Measurements from ENCODE around the gene PYGM.

PYGM gene

DNA sequence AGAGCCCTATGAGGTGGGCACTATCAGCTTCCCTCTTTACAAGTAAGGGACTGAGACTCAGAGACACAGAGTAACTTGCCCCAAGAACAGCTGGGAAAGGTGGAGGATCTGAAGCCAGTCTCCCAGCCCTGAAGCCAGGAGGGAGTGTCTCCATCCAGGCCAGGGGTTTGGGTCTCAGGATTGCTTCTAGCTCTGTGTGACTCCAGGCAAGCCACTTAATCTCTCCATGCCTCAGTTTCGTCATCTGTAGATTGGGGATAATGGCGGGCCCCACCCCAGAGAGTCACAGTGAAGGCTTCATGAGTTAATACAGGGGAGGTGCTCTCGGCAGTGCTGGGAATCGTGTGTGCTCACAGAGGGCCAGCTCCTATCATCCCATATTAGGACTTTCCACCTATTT is 32.7 kb upstream of the PYGM start:
- no peaks in the 10 kb centered on the region for H3K36me3 ChIP-seq
- no peak for DNase-seq
- no peaks in the 10 kb centered on the region for H3K4me1 ChIP-seq
- no peak overlapping the region for H3K4me3 ChIP-seq (ENCODE audit: low read depth, low read length)
- no peaks in the 10 kb centered on the region for H3K27me3 ChIP-seq
- H3K9me3 ChIP-seq: no peaks in the 10 kb centered on the region
- TF ChIP-seq, protein P1, sequence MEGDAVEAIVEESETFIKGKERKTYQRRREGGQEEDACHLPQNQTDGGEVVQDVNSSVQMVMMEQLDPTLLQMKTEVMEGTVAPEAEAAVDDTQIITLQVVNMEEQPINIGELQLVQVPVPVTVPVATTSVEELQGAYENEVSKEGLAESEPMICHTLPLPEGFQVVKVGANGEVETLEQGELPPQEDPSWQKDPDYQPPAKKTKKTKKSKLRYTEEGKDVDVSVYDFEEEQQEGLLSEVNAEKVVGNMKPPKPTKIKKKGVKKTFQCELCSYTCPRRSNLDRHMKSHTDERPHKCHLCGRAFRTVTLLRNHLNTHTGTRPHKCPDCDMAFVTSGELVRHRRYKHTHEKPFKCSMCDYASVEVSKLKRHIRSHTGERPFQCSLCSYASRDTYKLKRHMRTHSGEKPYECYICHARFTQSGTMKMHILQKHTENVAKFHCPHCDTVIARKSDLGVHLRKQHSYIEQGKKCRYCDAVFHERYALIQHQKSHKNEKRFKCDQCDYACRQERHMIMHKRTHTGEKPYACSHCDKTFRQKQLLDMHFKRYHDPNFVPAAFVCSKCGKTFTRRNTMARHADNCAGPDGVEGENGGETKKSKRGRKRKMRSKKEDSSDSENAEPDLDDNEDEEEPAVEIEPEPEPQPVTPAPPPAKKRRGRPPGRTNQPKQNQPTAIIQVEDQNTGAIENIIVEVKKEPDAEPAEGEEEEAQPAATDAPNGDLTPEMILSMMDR (IDR thresholded peaks at IDR 0.05; ENCODE audit: low read depth, low read length): no peak

DNA sequence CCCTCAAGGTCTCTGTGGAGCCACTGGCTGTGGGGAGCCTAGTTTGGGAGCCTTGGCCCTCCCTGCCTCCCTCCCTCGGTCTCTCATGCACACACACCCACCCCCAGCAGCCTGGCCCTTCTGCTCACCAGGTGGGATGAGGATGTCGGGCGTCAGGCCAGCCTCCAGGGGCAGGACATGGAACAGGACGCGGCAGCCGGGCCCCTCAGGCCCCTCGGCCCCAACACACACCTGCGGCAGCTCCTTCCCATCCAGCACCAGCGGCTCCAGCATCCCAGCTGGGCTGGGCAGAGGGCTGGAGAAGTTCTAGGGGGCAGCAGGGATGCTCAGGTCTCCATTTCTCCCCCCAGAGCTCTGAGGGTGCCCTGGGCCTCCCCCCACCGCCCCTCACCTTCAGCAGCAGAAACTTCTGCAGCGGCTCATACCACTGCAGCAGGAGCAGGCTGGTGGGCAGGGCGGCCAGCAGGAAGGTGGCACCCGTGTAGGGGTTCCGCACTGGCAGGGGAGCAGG is 32.1 kb upstream of the PYGM start:
- no peak for DNase-seq
- Histone ChIP-seq H3K4me3 (ENCODE audit: low read depth, low read length) (no peak overlapping the region), H3K27me3 (no peaks in the 10 kb centered on the region), H3K9me3 (no peaks in the 10 kb centered on the region), H3K36me3 (no peaks in the 10 kb centered on the region), H3K4me1 (no peaks in the 10 kb centered on the region)
- TF ChIP-seq, protein P1 (IDR thresholded peaks at IDR 0.05; ENCODE audit: low read depth, low read length): no peak

DNA sequence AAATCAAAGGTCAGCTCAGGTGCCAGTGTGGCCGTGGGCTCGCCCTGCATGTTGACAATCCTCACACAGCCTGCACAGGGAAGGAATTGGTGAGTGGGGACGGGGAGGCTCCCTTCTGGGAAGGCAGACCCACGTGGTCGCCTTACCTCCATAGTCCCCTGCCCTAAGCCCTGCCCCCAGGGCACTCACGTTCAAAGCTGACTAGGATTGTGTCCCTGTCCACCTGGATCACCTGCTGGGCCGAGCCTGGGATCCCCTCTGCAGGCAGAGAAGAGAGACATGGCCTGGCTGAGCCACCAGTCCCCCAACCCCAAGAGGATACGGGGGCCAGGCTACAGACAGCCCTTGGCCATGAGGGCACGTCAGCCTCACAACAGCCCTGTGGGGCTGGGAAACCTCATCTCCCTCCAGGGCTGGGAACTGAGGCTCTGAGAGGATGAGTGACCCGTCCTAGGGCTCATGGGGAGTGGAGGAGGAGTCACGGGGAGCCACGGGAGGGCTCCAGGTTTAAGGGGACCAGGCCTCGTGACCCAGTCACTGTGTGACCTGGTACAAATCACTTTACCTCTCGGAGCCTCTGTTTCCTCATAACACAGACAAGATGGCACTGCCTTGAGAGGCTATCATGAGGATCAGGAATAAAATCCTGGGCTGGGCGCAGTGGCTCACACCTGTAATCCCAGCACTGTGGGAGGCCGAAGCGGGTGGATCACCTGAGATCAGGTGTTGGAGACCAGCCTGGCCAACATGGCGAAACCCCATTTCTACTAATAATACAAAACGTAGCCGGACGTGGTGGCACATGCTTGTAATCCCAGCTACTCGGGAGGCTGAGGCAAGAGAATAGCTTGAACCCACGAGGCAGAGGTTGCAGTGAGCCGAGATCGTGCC is 30.7 kb upstream of the PYGM start:
- DNase-seq: no peak
- no peaks in the 10 kb centered on the region for H3K9me3 ChIP-seq
- H3K36me3 ChIP-seq: no peaks in the 10 kb centered on the region
- no peak overlapping the region for H3K4me3 ChIP-seq (ENCODE audit: low read depth, low read length)
- no peaks in the 10 kb centered on the region for H3K27me3 ChIP-seq
- no peaks in the 10 kb centered on the region for H3K4me1 ChIP-seq
- TF ChIP-seq, protein P1 (IDR thresholded peaks at IDR 0.05; ENCODE audit: low read depth, low read length): no peak

DNA sequence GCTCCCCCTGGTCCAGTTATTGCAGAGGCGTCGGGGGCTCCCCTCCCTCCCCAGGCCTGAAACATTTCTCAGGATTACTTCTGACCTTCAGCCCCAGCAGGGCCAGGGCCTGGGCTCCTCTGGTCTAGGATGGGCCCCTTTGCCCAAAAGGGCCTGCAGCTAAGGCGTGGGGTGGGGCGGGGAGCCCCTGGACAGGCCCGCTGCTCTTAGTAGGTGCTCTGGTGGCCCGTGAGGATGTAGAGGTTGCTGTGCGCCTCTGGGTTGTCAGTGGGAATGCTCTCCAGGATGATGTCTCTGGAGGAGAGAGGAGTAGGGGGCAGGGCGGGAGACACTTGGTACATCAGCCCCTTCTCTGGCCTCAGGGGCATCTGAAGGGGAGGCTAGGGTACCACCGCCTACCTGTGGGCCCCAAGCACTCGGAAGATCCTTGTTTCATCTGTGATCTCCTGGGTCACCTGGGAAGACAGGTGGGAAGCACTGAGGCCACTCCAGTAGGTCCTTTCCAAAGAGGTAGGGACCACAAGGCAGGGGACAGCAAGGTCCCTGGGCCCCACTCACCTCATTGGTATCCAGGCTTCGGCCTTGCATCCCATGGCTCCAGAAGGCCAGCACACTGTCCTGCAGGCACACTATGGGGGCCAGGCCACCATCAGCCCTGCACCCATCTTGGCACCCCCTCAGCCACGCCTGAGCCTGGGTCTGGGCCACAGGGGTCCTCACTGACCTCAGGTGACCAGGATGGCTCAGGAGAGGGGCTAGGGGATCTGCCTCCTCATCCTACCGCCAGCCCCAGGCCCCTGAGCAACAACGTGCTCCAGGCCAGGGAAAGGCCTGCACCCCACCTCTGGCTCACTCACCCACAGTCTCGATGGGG is 29.8 kb upstream of the PYGM start:
- H3K27me3 ChIP-seq: no peaks in the 10 kb centered on the region
- DNase-seq: no peak
- TF ChIP-seq, protein P1 (IDR thresholded peaks at IDR 0.05; ENCODE audit: low read depth, low read length): no peak
- no peaks in the 10 kb centered on the region for H3K4me1 ChIP-seq
- no peaks in the 10 kb centered on the region for H3K9me3 ChIP-seq
- no peak overlapping the region for H3K4me3 ChIP-seq (ENCODE audit: low read depth, low read length)
- no peaks in the 10 kb centered on the region for H3K36me3 ChIP-seq

DNA sequence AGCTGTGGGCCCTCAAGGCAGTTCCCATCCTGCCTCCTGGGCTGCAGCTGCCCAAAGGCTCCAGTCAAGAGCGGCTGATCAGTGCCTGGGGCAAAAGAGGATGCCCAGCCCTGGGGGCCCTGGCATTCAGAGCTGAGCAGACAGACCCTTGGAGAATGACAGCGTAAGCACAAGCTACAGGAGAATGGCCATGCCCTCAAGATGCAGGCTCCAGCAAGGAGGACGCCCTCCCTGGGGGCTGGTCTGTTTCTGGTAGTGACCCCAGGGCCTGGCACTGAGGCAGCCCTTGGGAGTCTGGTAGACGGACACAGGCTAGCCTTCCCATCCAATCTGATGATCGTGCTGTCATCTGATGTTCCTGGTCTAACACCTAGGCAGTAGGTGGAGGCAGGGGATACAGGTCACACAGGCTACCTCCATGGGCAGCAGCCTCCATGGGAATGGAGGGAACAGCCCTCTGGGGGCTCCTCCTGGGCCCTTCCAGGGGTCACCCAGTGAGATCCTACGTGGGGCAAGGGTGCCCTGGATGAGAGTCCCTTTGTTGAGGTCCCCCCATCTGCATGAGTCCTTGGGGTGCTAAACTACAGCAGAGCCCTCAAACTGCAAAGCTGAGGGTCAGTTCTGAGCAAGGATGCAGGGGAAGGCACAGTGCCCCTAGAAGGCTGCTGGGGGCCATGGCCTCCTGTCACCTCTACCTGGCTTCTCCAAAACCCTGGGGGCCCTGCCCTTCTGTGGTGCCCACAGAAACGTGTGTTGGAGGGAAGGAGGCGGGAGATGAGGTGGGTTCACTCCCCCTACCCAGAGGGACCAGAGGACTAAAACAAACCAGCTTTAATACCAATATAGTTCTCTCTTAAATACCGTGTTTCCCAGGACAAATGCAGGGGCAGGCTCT is 28.8 kb upstream of the PYGM start:
- no peaks in the 10 kb centered on the region for H3K4me1 ChIP-seq
- no peak overlapping the region for H3K4me3 ChIP-seq (ENCODE audit: low read depth, low read length)
- H3K9me3 ChIP-seq: no peaks in the 10 kb centered on the region
- H3K36me3 ChIP-seq: no peaks in the 10 kb centered on the region
- DNase-seq: no peak
- no peaks in the 10 kb centered on the region for H3K27me3 ChIP-seq
- TF ChIP-seq, protein P1 (IDR thresholded peaks at IDR 0.05; ENCODE audit: low read depth, low read length): no peak
